Lower leg skin (tissue), 3 donors: Measurements from ENCODE around the gene APCDD1.

ENCODE experiments used
- CTCF ChIP-seq, 3 donors: fragments of 450-650 bp; IDR thresholded peaks; one replicate each; pipeline ENCODE4 v1.5.1; 2016; ENCODE audit warnings: antibody characterized with exemption in 3 of 3, mild to moderate bottlenecking in 3 of 3, moderate library complexity in 2 of 3
- POLR2A ChIP-seq, 2 donors: fragments of 450-650 bp; IDR thresholded peaks; one replicate each; pipeline ENCODE4 v1.6.1; 2016 to 2017; ENCODE audit warnings: antibody characterized with exemption in 2 of 2, mild to moderate bottlenecking in 1 of 2, moderate library complexity in 1 of 2

GRCh38 chr18:10482363-10482984, 28.0 kb downstream of the APCDD1 start:
- TF ChIP-seq POLR2A (IDR thresholded peaks at IDR 0.05) = no peak
- TF ChIP-seq CTCF (IDR thresholded peaks at IDR 0.05) = no peak
